Peyer's patch (tissue), 4 donors: Measurements from ENCODE around the gene OAF.

ENCODE experiments used
- CTCF ChIP-seq, 6 experiments: fragments of 450-650 bp in 4 of 6; fragments of 200-600 bp in 2 of 6; sonication (generic) in 1 of 6; IDR thresholded peaks; one replicate each; pipeline ENCODE4 v1.5.1; 2017 to 2019; ENCODE audit warnings: antibody characterized with exemption in 6 of 6, mild to moderate bottlenecking in 3 of 6, moderate library complexity in 1 of 6
- POLR2A ChIP-seq, 2 donors: fragments of 450-650 bp; IDR thresholded peaks; one replicate each; pipeline ENCODE4 v1.5.1; 2017; ENCODE audit warnings: antibody characterized with exemption in 2 of 2, mild to moderate bottlenecking in 2 of 2, moderate library complexity in 2 of 2

- TF ChIP-seq POLR2A (IDR thresholded peaks at IDR 0.05): no peak
- TF ChIP-seq CTCF (IDR thresholded peaks at IDR 0.05): no peak
Observed at GRCh38 chr11:120257346-120257745, 46.5 kb downstream of the OAF start.
